IMR-90 (cell line): Measurements from ENCODE around the gene EEF2K. TPM values are rescaled to one million over a fixed set of nuclear protein-coding genes. Genes with fewer than 3 reads are reported as not detected.
"Not testable (repeated sequence)": the region's sequence is repeated elsewhere in the genome, so short reads cannot be mapped to it uniquely, and the experiment has no call there.

Experiments
- ATAC-seq: fragments of 200-7000 bp; cut with Tn5 transposase; 2 replicates; pipeline ENCODE4 v1.9.1; 2020; ENCODE audit warnings: low read depth, mild to moderate bottlenecking, moderate library complexity
- BruUV-seq: library from RNA; stranded (reverse); fragments of 400-500 nt; replicated peaks from 2 replicates; lab custom pipeline; 2021; lab: Mats Ljungman, UMichigan
- CTCF ChIA-PET: fragments of 300-600 bp; formaldehyde crosslinking; extraction: SDS; loops from one replicate; lab custom pipeline; 2021; ENCODE audit warnings: antibody characterized with exemption; lab: Yijun Ruan, JAX
- POLR2A ChIA-PET: fragments of 300-600 bp; sonication (Branson Sonifier 250); formaldehyde crosslinking; loops from one replicate; lab custom pipeline; 2022; ENCODE audit warnings: antibody characterized with exemption; ENCODE audit not compliant: unreplicated experiment; lab: Charles Lee
- DNase-seq: peaks from one replicate; pipeline ENCODE4 v3.0.0; 2013
- H2AFZ ChIP-seq: replicated peaks from 2 replicates; pipeline ENCODE3; 2013; ENCODE audit warnings: low read length, mild to moderate bottlenecking; ENCODE audit not compliant: poor library complexity
- H2AK5ac ChIP-seq: 2 replicates; pipeline ENCODE4 v1.6.1; 2013; ENCODE audit warnings: low read depth, low read length, inconsistent platforms
- H2AK9ac ChIP-seq: replicated peaks from 2 replicates; pipeline ENCODE3; 2013; ENCODE audit warnings: mild to moderate bottlenecking, low read depth, low read length, moderate library complexity; ENCODE audit not compliant: poor library complexity
- H2BK120ac ChIP-seq: 2 replicates; pipeline ENCODE4 v1.6.1; 2013; ENCODE audit warnings: low read depth, low read length, inconsistent platforms
- H2BK15ac ChIP-seq: 3 replicates; pipeline ENCODE4 v1.6.1; 2013; ENCODE audit warnings: low read depth, low read length, inconsistent platforms
- H2BK20ac ChIP-seq: 2 replicates; pipeline ENCODE4 v1.6.1; 2013; ENCODE audit warnings: low read depth, mild to moderate bottlenecking, inconsistent platforms, low read length, moderate library complexity
- H2BK5ac ChIP-seq: 2 replicates; pipeline ENCODE4 v1.6.1; 2013; ENCODE audit warnings: mild to moderate bottlenecking, low read depth, low read length, inconsistent platforms; ENCODE audit not compliant: poor library complexity, severe bottlenecking
- H3K14ac ChIP-seq: replicated peaks from 2 replicates; pipeline ENCODE4 v1.6.1; 2013; ENCODE audit warnings: low read depth, low read length, inconsistent platforms
- H3K18ac ChIP-seq: 2 replicates; pipeline ENCODE4 v1.6.1; 2013; ENCODE audit warnings: low read depth, low read length, control low read depth
- H3K23ac ChIP-seq: 2 replicates; pipeline ENCODE4 v1.6.1; 2013; ENCODE audit warnings: low read depth, low read length, inconsistent platforms
- H3K27ac ChIP-seq: 2 replicates; pipeline ENCODE4 v1.5.1; 2013; ENCODE audit warnings: mild to moderate bottlenecking, control low read depth, low read length; ENCODE audit not compliant: insufficient read depth
- H3K27me3 ChIP-seq: 2 replicates; pipeline ENCODE4 v1.6.1; 2013; ENCODE audit warnings: low read length; ENCODE audit not compliant: control insufficient read depth, insufficient read depth
- H3K36me3 ChIP-seq: 2 replicates; pipeline ENCODE4 v1.6.1; 2013; ENCODE audit warnings: low read length, mixed read lengths; ENCODE audit not compliant: control insufficient read depth, insufficient read depth
- H3K4ac ChIP-seq: 2 replicates; pipeline ENCODE4 v1.6.1; 2013; ENCODE audit warnings: low read depth, low read length, inconsistent platforms
- H3K4me1 ChIP-seq: 2 replicates; pipeline ENCODE4 v1.6.1; 2013; ENCODE audit warnings: low read length, mixed read lengths; ENCODE audit not compliant: control insufficient read depth, insufficient read depth
- H3K4me2 ChIP-seq: 2 replicates; pipeline ENCODE4 v1.6.1; 2013; ENCODE audit warnings: low read depth, mild to moderate bottlenecking, control low read depth, low read length, moderate library complexity
- H3K4me3 ChIP-seq: 2 replicates; pipeline ENCODE4 v1.5.1; 2013; ENCODE audit warnings: low read depth, mild to moderate bottlenecking, control low read depth, low read length, moderate library complexity; ENCODE audit not compliant: insufficient read depth
- H3K56ac ChIP-seq: 2 replicates; pipeline ENCODE4 v1.6.1; 2013; ENCODE audit warnings: low read length, inconsistent platforms; ENCODE audit not compliant: insufficient read depth; ENCODE audit errors: extremely low read depth
- H3K79me1 ChIP-seq, 2 experiments: 2 replicates each; pipeline ENCODE4 v1.6.1; 2013; ENCODE audit warnings: low read length in 2 of 2, inconsistent platforms in 1 of 2, low read depth in 1 of 2
- H3K9ac ChIP-seq: 2 replicates; pipeline ENCODE4 v1.6.1; 2013; ENCODE audit warnings: low read depth, low read length, control low read depth
- H3K9me1 ChIP-seq: 2 replicates; pipeline ENCODE4 v1.6.1; 2013; ENCODE audit warnings: low read length, inconsistent platforms; ENCODE audit not compliant: insufficient read depth
- H3K9me3 ChIP-seq: 2 replicates; pipeline ENCODE4 v1.6.1; 2013; ENCODE audit warnings: low read length; ENCODE audit not compliant: control insufficient read depth, insufficient read depth
- H4K20me1 ChIP-seq: 2 replicates; pipeline ENCODE4 v1.6.1; 2013; ENCODE audit warnings: low read length, inconsistent platforms; ENCODE audit not compliant: insufficient read depth
- H4K5ac ChIP-seq: 2 replicates; pipeline ENCODE4 v1.6.1; 2013; ENCODE audit warnings: mild to moderate bottlenecking, low read depth, low read length, control low read depth
- H4K8ac ChIP-seq, 2 experiments: 2 replicates each; pipeline ENCODE4 v1.6.1; 2013; ENCODE audit warnings: low read depth in 2 of 2, low read length in 2 of 2, control low read depth in 1 of 2, inconsistent platforms in 1 of 2
- H4K91ac ChIP-seq: 2 replicates; pipeline ENCODE4 v1.6.1; 2013; ENCODE audit warnings: low read depth, low read length, inconsistent platforms; ENCODE audit not compliant: insufficient read depth
- RFX5 ChIP-seq: IDR thresholded peaks from 2 replicates; pipeline ENCODE4 v1.8.0; 2012; ENCODE audit warnings: low read depth, mild to moderate bottlenecking, low read length, moderate library complexity
- WGBS, 2 experiments: methylation state at CpG; one replicate each; pipeline versions ENCODE4 v1.1.5 to v1.1.7; 2013; ENCODE audit warnings: missing lambda C conversion rate in 2 of 2; ENCODE audit not compliant: insufficient read length in 1 of 2; ENCODE audit errors: extremely low coverage in 2 of 2; 5-methylcytosine and 5-hydroxymethylcytosine counted together
- dilution Hi-C: fragments of 300-500 bp; cut with HindIII; formaldehyde crosslinking; loops from one replicate; pipeline ENCODE4 v1.14.3; 2018; ENCODE audit warnings: low sequenced_read_pairs; ENCODE audit not compliant: unreplicated experiment
- in situ Hi-C: fragments of 300-500 bp; cut with MboI; formaldehyde crosslinking; loops from 3 replicates; pipeline ENCODE4 v1.14.3; 2019; ENCODE audit warnings: low sequenced_read_pairs, inconsistent platforms, mixed read lengths
- intact Hi-C: fragments of 100-400 bp; cut with micrococcal nuclease; formaldehyde crosslinking; loops from 2 replicates; pipeline ENCODE4 v1.10.0; 2022
- polyA plus RNA-seq, 3 experiments: library from polyadenylated mRNA; depleted of rRNA; stranded (reverse); fragments of >200 nt; gene quantifications; 2 replicates each; pipeline ENCODE4 v1.2.3, GENCODE V29; 2012; ENCODE audit warnings: low replicate concordance in 1 of 3
- total RNA-seq: library from RNA; depleted of rRNA; stranded (reverse); fragments of >200 nt; gene quantifications from 2 replicates; pipeline ENCODE4 v1.2.3, GENCODE V29; 2012

The EEF2K gene
- total and polyA plus RNA-seq, 2 of the 4 experiments (the other 2 are of a cell fraction), result 9.7 to 16.5 TPM

- no peak overlapping the region for H3K4me2 ChIP-seq
- no peak overlapping the region for H2BK20ac ChIP-seq
- no peak for ATAC-seq
- no peaks in the 10 kb centered on the region for H3K9me3 ChIP-seq
- 93% methylated on average over 3 of the region's 6 CpGs; no CpG with 5 or more reads in 1 of the 2 experiments for WGBS, 2 experiments
- no peak overlapping the region for H4K91ac ChIP-seq
- no peak for TF ChIP-seq RFX5
- no peak for DNase-seq
- in situ Hi-C loops (no loop called here), intact Hi-C loops (no loop called here), dilution Hi-C loops (no loop called here)
- no peak overlapping the region for H4K8ac ChIP-seq
- H3K9ac ChIP-seq, result no peak overlapping the region
- H2AK5ac ChIP-seq, result no peak overlapping the region
- no peak overlapping the region for H3K23ac ChIP-seq
- peaks cover 9% of the 10 kb centered on the region; the same call in 1 of the 2 replicates for H3K27me3 ChIP-seq
- H2BK120ac ChIP-seq, result no peak overlapping the region
- H3K79me1 ChIP-seq, result no peaks in the 10 kb centered on the region
- BruUV-seq, result no TSS peak
- H3K18ac ChIP-seq, result no peak overlapping the region
- no peak overlapping the region for H2BK5ac ChIP-seq
- H3K14ac ChIP-seq, result no peak overlapping the region
- H3K9me1 ChIP-seq, result no peaks in the 10 kb centered on the region
- no peaks in the 10 kb centered on the region for H3K4me1 ChIP-seq
- ChIA-PET CTCF (interaction anchor here (1.4 kb wide), 1 partner anchor 16 kb away, joined by 3 read pairs; no protein-coding TSS in a partner anchor), POLR2A (no interaction called here)
- H2AFZ ChIP-seq, result no peak overlapping the region
- H3K4ac ChIP-seq, result no peak overlapping the region
- H4K5ac ChIP-seq, result no peak overlapping the region
- no peak overlapping the region for H3K27ac ChIP-seq
- H2BK15ac ChIP-seq, result no peak overlapping the region
- H2AK9ac ChIP-seq, result no peak overlapping the region
- no peaks in the 10 kb centered on the region for H4K20me1 ChIP-seq
- H3K36me3 ChIP-seq, result no peaks in the 10 kb centered on the region
- no peak overlapping the region for H3K4me3 ChIP-seq
- H3K56ac ChIP-seq, result no peak overlapping the region
Observed at GRCh38 chr16:22171953-22172352, 34.1 kb upstream of the EEF2K start.

GRCh38 chr16:22172642-22173041, 33.4 kb upstream of the EEF2K start:
- H3K56ac ChIP-seq, H2AK5ac ChIP-seq, dilution Hi-C loops, BruUV-seq, H2BK20ac ChIP-seq, in situ Hi-C loops, H3K9me3 ChIP-seq, H4K20me1 ChIP-seq, intact Hi-C loops, H3K4me3 ChIP-seq, H3K4me2 ChIP-seq, H3K9me1 ChIP-seq, DNase-seq, H3K23ac ChIP-seq, ATAC-seq, H3K4ac ChIP-seq, H2BK5ac ChIP-seq, H3K27me3 ChIP-seq, H2AK9ac ChIP-seq, H2AFZ ChIP-seq, H3K27ac ChIP-seq, H2BK120ac ChIP-seq, H3K4me1 ChIP-seq, H2BK15ac ChIP-seq, H4K5ac ChIP-seq, H3K79me1 ChIP-seq, H3K36me3 ChIP-seq, POLR2A ChIA-PET, H3K18ac ChIP-seq, H3K9ac ChIP-seq, H4K91ac ChIP-seq, H4K8ac ChIP-seq, H3K14ac ChIP-seq: not testable (repeated sequence)
- CTCF ChIA-PET, result interaction anchor here (1.4 kb wide), 1 partner anchor 16 kb away, joined by 3 read pairs; no protein-coding TSS in a partner anchor
- WGBS, 2 experiments, result no CpG with 5 or more reads among the region's 1 CpG
